HepG2 (cell line): ENCODE data around the gene HOXA4. TPM values are rescaled to one million over a fixed set of nuclear protein-coding genes. Genes with fewer than 3 reads are reported as not detected.

Experiments used
- ATAC-seq: fragments of 200-7000 bp; cut with Tn5 transposase; 3 replicates; pipeline ENCODE4 v1.9.1; 2020; ENCODE audit warnings: mild to moderate bottlenecking, moderate library complexity
- BruUV-seq: library from RNA; stranded (reverse); fragments of 400-500 nt; replicated peaks from 2 replicates; lab custom pipeline; 2021; lab: Mats Ljungman, UMichigan
- CTCF ChIA-PET: fragments of 300-600 bp; formaldehyde crosslinking; extraction: SDS; loops from one replicate; lab custom pipeline; 2021; ENCODE audit warnings: low total read pairs, inconsistent platforms, low intra/inter-chr PET ratio; lab: Yijun Ruan, JAX
- POLR2A ChIA-PET: fragments of 350-600 bp; sonication (Branson Sonifier 250); formaldehyde crosslinking; loops from one replicate; lab custom pipeline; 2020; ENCODE audit warnings: antibody characterized with exemption, inconsistent platforms; lab: Yijun Ruan, JAX
- DNase-seq: peaks from one replicate; pipeline ENCODE4 v3.0.0-alpha.2; 2015; ENCODE audit warnings: low spot score
- FAIRE-seq: peaks from 3 replicates; lab custom pipeline; 2011; peaks lifted over from hg19 to GRCh38; lab: Jason Lieb, UNC
- H2AFZ ChIP-seq: one replicate; pipeline ENCODE4 v1.6.1; 2011; ENCODE audit warnings: low read length, inconsistent platforms
- H3K27ac ChIP-seq: fragments of 300-600 bp; 3 replicates; pipeline ENCODE4 v1.8.0; 2011; ENCODE audit warnings: mixed run types, mild to moderate bottlenecking, mixed read lengths, low read length, inconsistent platforms; ENCODE audit not compliant: insufficient read depth; ENCODE audit errors: extremely low read length
- H3K27me3 ChIP-seq, 2 experiments: fragments of 200-600 bp in 1 of 2; 2 replicates in 1 of 2; 3 replicates in 1 of 2; pipeline versions ENCODE4 v1.6.0 to v1.8.0; 2011; ENCODE audit warnings: low read length in 2 of 2, mild to moderate bottlenecking in 2 of 2, moderate library complexity in 2 of 2, inconsistent platforms in 1 of 2; ENCODE audit not compliant: insufficient read depth in 2 of 2, control insufficient read depth in 1 of 2
- H3K36me3 ChIP-seq, 2 experiments: fragments of 200-600 bp in 1 of 2; replicated peaks in 1 of 2; 2 replicates in 1 of 2; 3 replicates in 1 of 2; pipeline versions ENCODE4 v1.5.1 to v1.8.0; 2011; ENCODE audit warnings: low read length in 2 of 2, inconsistent platforms in 1 of 2; ENCODE audit not compliant: insufficient read depth in 2 of 2, control insufficient read depth in 1 of 2
- H3K4me1 ChIP-seq: 2 replicates; pipeline ENCODE4 v1.5.1; 2012; ENCODE audit warnings: low read length, inconsistent platforms; ENCODE audit not compliant: insufficient read depth
- H3K4me2 ChIP-seq: 2 replicates; pipeline ENCODE4 v1.6.0; 2011; ENCODE audit warnings: low read depth, low read length, inconsistent platforms
- H3K4me3 ChIP-seq, 3 experiments: fragments of 200-600 bp in 1 of 3; sonication (generic), shearing (Covaris generic) in 1 of 3; replicated peaks in 1 of 3; 2 replicates each; pipeline ENCODE4 v1.5.1; 2011 to 2016; ENCODE audit warnings: low read length in 3 of 3, inconsistent platforms in 2 of 3, low read depth in 2 of 3, mild to moderate bottlenecking in 2 of 3, control low read depth in 1 of 3, mixed read lengths in 1 of 3; ENCODE audit not compliant: insufficient read depth in 1 of 3
- H3K79me2 ChIP-seq: one replicate; pipeline ENCODE4 v1.6.1; 2011; ENCODE audit warnings: low read length, inconsistent platforms; ENCODE audit not compliant: insufficient read depth
- H3K9ac ChIP-seq: 2 replicates; pipeline ENCODE4 v1.6.0; 2011; ENCODE audit warnings: mild to moderate bottlenecking, low read depth, low read length, inconsistent platforms; ENCODE audit not compliant: insufficient read depth
- H3K9me3 ChIP-seq: 2 replicates; pipeline ENCODE4 v1.5.1; 2012; ENCODE audit warnings: mild to moderate bottlenecking, low read length
- H4K20me1 ChIP-seq: 2 replicates; pipeline ENCODE4 v1.6.0; 2011; ENCODE audit warnings: inconsistent platforms, mild to moderate bottlenecking, low read length, moderate library complexity; ENCODE audit not compliant: insufficient read depth
- ARHGAP35 ChIP-seq: sonication (generic); formaldehyde crosslinking; IDR thresholded peaks from 2 replicates; pipeline ENCODE4 v1.9.0; 2022; ENCODE audit warnings: mild to moderate bottlenecking, inconsistent platforms, moderate library complexity, missing genetic modification reagents, borderline replicate concordance
- BRCA1 ChIP-seq: sonication (generic); formaldehyde crosslinking; IDR thresholded peaks from 2 replicates; pipeline ENCODE4 v1.4.0; 2020; ENCODE audit warnings: missing genetic modification reagents
- GATA4 ChIP-seq: sonication (generic); IDR thresholded peaks from 2 replicates; pipeline ENCODE4 v1.6.1; 2016; ENCODE audit warnings: antibody characterized with exemption, low read depth, borderline replicate concordance
- HCFC1 ChIP-seq: fragments of 150-350 bp; IDR thresholded peaks from 2 replicates; pipeline ENCODE4 v1.6.1; 2014; ENCODE audit warnings: low read depth, low read length
- NFKB2 ChIP-seq: sonication (generic); formaldehyde crosslinking; IDR thresholded peaks from 2 replicates; pipeline ENCODE4 v1.4.0; 2020; ENCODE audit warnings: missing genetic modification reagents, borderline replicate concordance
- PHF5A ChIP-seq: IDR thresholded peaks from one replicate; pipeline ENCODE4 v1.6.1; 2018; ENCODE audit warnings: low read depth, missing genetic modification reagents; ENCODE audit not compliant: unreplicated experiment
- REL ChIP-seq: sonication (generic); formaldehyde crosslinking; conservative IDR thresholded peaks from 2 replicates; pipeline ENCODE4 v1.8.0; 2022; ENCODE audit warnings: mild to moderate bottlenecking, missing genetic modification reagents, moderate library complexity
- SOX5 ChIP-seq: IDR thresholded peaks from 2 replicates; pipeline ENCODE4 v1.6.1; 2016; ENCODE audit warnings: borderline replicate concordance
- ZBTB38 ChIP-seq: sonication (generic); formaldehyde crosslinking; IDR thresholded peaks from 2 replicates; pipeline ENCODE4 v1.5.1; 2020; ENCODE audit warnings: mild to moderate bottlenecking, missing genetic modification reagents
- ZNF121 ChIP-seq: sonication (generic); formaldehyde crosslinking; IDR thresholded peaks from 2 replicates; pipeline ENCODE4 v1.5.0; 2020; ENCODE audit warnings: mild to moderate bottlenecking, missing genetic modification reagents
- ZNF20 ChIP-seq: sonication (generic); formaldehyde crosslinking; IDR thresholded peaks from 2 replicates; pipeline ENCODE4 v1.4.0; 2020; ENCODE audit warnings: mild to moderate bottlenecking, moderate library complexity, missing genetic modification reagents
- ZNF234 ChIP-seq: sonication (generic); formaldehyde crosslinking; conservative IDR thresholded peaks from 2 replicates; pipeline ENCODE4 v1.5.1; 2020; ENCODE audit warnings: mild to moderate bottlenecking, missing genetic modification reagents
- ZNF296 ChIP-seq: sonication (generic); formaldehyde crosslinking; conservative IDR thresholded peaks from 2 replicates; pipeline ENCODE4 v1.5.0; 2020; ENCODE audit warnings: mild to moderate bottlenecking, missing genetic modification reagents
- ZNF33B ChIP-seq: sonication (generic); formaldehyde crosslinking; IDR thresholded peaks from 2 replicates; pipeline ENCODE4 v1.5.1; 2020; ENCODE audit warnings: mild to moderate bottlenecking, missing genetic modification reagents
- ZNF503 ChIP-seq: sonication (generic); formaldehyde crosslinking; IDR thresholded peaks from 2 replicates; pipeline ENCODE4 v1.4.0; 2020; ENCODE audit warnings: missing genetic modification reagents
- ZNF512B ChIP-seq: sonication (generic); formaldehyde crosslinking; IDR thresholded peaks from 2 replicates; pipeline ENCODE4 v1.5.1; 2020; ENCODE audit warnings: missing genetic modification reagents, mild to moderate bottlenecking, borderline replicate concordance
- ZNF543 ChIP-seq: sonication (generic); formaldehyde crosslinking; IDR thresholded peaks from 2 replicates; pipeline ENCODE4 v1.4.0; 2020; ENCODE audit warnings: mild to moderate bottlenecking, missing genetic modification reagents
- ZNF605 ChIP-seq: sonication (generic); formaldehyde crosslinking; IDR thresholded peaks from 2 replicates; pipeline ENCODE4 v1.8.0; 2022; ENCODE audit warnings: mild to moderate bottlenecking, missing genetic modification reagents
- ZNF652 ChIP-seq: IDR thresholded peaks from 2 replicates; pipeline ENCODE4 v1.6.1; 2016; ENCODE audit warnings: low read depth, borderline replicate concordance
- ZNF7 ChIP-seq: IDR thresholded peaks from 2 replicates; pipeline ENCODE4 v1.6.1; 2016; ENCODE audit warnings: missing biosample characterization, missing genetic modification reagents
- WGBS: methylation state at CpG from one replicate; pipeline ENCODE4 v1.1.6; 2017; ENCODE audit warnings: low lambda C conversion rate; 5-methylcytosine and 5-hydroxymethylcytosine counted together
- in situ Hi-C: cut with HindIII; loops from 2 replicates; pipeline ENCODE4 v1.10.0; 2017; ENCODE audit warnings: low pct_unique_long_range_greater_than_20kb; ENCODE audit not compliant: extremely low pct_ligation_motif_present
- intact Hi-C: fragments of 100-400 bp; cut with micrococcal nuclease; formaldehyde crosslinking; loops from one replicate; pipeline ENCODE4 v1.10.0; 2022; ENCODE audit not compliant: unreplicated experiment
- polyA plus RNA-seq, 8 experiments: library from polyadenylated mRNA; depleted of rRNA in 3 of 8; stranded (reverse) in 7 of 8; unstranded in 1 of 8; fragments of >200 nt; fragmentation: Illumina TruSeq in 4 of 8; extraction: Trizol in 4 of 8; gene quantifications; 2 replicates each; pipeline versions ENCODE4 v1.2.1 to v1.2.3, GENCODE V29; 2011 to 2016; ENCODE audit warnings: low read depth in 4 of 8, missing spikeins in 1 of 8, mixed read lengths in 1 of 8; ENCODE audit not compliant: insufficient read depth in 1 of 8
- total RNA-seq, 5 experiments: library from RNA; depleted of rRNA; stranded (reverse); fragments of >200 nt; fragmentation: Illumina TruSeq; extraction: Trizol; gene quantifications; 2 replicates each; pipeline ENCODE4 v1.2.3, GENCODE V29; 2016; ENCODE audit warnings: low read depth in 1 of 5
- TF ChIP-seq, protein P1 (sequence below): sonication (generic); formaldehyde crosslinking; IDR thresholded peaks from 2 replicates; pipeline ENCODE4 v1.8.0; 2022; ENCODE audit warnings: missing genetic modification reagents, mild to moderate bottlenecking, borderline replicate concordance

HOXA4 gene
- total and polyA plus RNA-seq, 2 of the 13 experiments (the other 11 are each of a cell fraction or from before 2014, with no cell fraction given), result 2.4 to 5.4 TPM

DNA sequence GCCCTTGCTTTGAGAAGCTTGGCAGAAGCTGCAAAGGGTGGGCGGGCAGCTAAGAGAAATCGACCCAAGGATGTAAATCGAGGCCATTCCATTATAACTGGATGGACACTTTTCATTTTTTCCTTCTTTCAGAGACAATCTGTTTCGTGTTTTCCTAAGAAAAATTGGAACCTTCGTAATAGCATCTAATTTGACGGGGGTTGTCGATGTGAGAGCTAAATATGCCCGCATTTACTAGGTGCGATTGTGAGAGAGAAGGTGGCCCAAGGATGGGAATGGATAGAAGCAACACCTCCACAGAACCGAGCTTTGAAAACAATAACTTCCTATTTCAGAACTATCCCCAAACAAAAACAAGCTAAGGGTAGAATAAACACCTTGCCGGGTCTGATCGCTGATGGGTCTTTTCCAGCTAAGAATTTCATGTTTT, 848 bp upstream of the HOXA4 start:
- 74% methylated on average over 12 of the region's 12 CpGs for WGBS
- Histone ChIP-seq H4K20me1 (no peaks in the 10 kb centered on the region), H3K27ac (peak overlapping the region; percentile 78), H2AFZ (no peak overlapping the region), H3K36me3 (no peaks in the 10 kb centered on the region), H3K4me1 (peaks cover 90% of the 10 kb centered on the region), H3K4me2 (peak overlapping the region; percentile 91), H3K79me2 (no peaks in the 10 kb centered on the region), H3K4me3 (peak overlapping the region; percentile 62 to 88 (median 69)), H3K9ac (peak overlapping the region; percentile 82), H3K27me3 (no peaks in the 10 kb centered on the region), H3K9me3 (no peaks in the 10 kb centered on the region)
- CTCF ChIA-PET, result no interaction called here
- DNase-seq (no peak), FAIRE-seq (peak; percentile 15), ATAC-seq (no peak)
- intact Hi-C loops, result loop anchor here (5.0 kb wide), 1 partner anchor 164 kb away; no protein-coding TSS in a partner anchor
- in situ Hi-C loops, result no loop called here
- POLR2A ChIA-PET, result interaction anchor here (0.8 to 5.0 kb wide), 14 partner anchors 10 to 783 kb away, joined by 3 to 118 read pairs (median 5); partner anchors contain the start of genes HOXA1, HOXA3, HOXA5 and SKAP2
- BruUV-seq, result TSS peak; percentile 51
- TF ChIP-seq, protein P1, sequence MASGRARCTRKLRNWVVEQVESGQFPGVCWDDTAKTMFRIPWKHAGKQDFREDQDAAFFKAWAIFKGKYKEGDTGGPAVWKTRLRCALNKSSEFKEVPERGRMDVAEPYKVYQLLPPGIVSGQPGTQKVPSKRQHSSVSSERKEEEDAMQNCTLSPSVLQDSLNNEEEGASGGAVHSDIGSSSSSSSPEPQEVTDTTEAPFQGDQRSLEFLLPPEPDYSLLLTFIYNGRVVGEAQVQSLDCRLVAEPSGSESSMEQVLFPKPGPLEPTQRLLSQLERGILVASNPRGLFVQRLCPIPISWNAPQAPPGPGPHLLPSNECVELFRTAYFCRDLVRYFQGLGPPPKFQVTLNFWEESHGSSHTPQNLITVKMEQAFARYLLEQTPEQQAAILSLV (CRISPR knock-in tag), result no peak
- TF ChIP-seq ZNF512B (CRISPR knock-in tag), result no peak; the same call in 1 of the 2 replicates
- TF ChIP-seq ZNF7 (CRISPR knock-in tag), result no peak
- TF ChIP-seq ZNF20 (CRISPR knock-in tag), result no peak
- TF ChIP-seq ZNF605 (CRISPR knock-in tag), result 0 out of 2 replicates have a peak, but pooled peaks have one; percentile 7
- TF ChIP-seq HCFC1, result no peak
- 0 out of 2 replicates have a peak, but pooled peaks have one; percentile 12 for TF ChIP-seq ZNF503 (CRISPR knock-in tag)
- TF ChIP-seq BRCA1, result no peak
- TF ChIP-seq ZNF652 (CRISPR knock-in tag), result no peak
- no peak for TF ChIP-seq ZNF121 (CRISPR knock-in tag)
- no peak for TF ChIP-seq GATA4
- TF ChIP-seq ARHGAP35, result no peak
- no peak for TF ChIP-seq ZNF296 (CRISPR knock-in tag)
- TF ChIP-seq REL (CRISPR knock-in tag), result no peak
- TF ChIP-seq NFKB2 (CRISPR knock-in tag), result no peak
- TF ChIP-seq ZNF543 (CRISPR knock-in tag), result no peak
- no peak for TF ChIP-seq ZNF234 (CRISPR knock-in tag)
- no peak for TF ChIP-seq SOX5 (CRISPR knock-in tag)
- no peak for TF ChIP-seq PHF5A (CRISPR knock-in tag)
- TF ChIP-seq ZNF33B, result no peak
- peak; percentile 17; the same call in 1 of the 2 replicates for TF ChIP-seq ZBTB38
